Liver (tissue), 9 donors: ENCODE data around the gene NUDT21. TPM values are rescaled to one million over a fixed set of nuclear protein-coding genes. Genes with fewer than 3 reads are reported as not detected.

ENCODE experiments used
- DNase-seq: peaks from one replicate; pipeline ENCODE4 v3.0.0-alpha.2; 2017; ENCODE audit warnings: low spot score
- H3K27ac ChIP-seq, 2 donors: one replicate each; pipeline ENCODE4 v1.7.0; 2013; ENCODE audit warnings: inconsistent platforms in 2 of 2, low read length in 2 of 2, control low read depth in 1 of 2, low read depth in 1 of 2, mild to moderate bottlenecking in 1 of 2
- H3K27me3 ChIP-seq, 4 donors: one replicate each; pipeline versions ENCODE4 v1.6.1 to v1.7.0; 2013; ENCODE audit warnings: low read length in 3 of 4, inconsistent platforms in 1 of 4, mild to moderate bottlenecking in 1 of 4, moderate library complexity in 1 of 4; ENCODE audit not compliant: control insufficient read depth in 4 of 4, insufficient read depth in 4 of 4
- H3K36me3 ChIP-seq, 4 donors: one replicate each; pipeline versions ENCODE4 v1.6.1 to v1.7.0; 2013; ENCODE audit warnings: low read length in 3 of 4, mild to moderate bottlenecking in 3 of 4, low read depth in 1 of 4, moderate library complexity in 1 of 4; ENCODE audit not compliant: control insufficient read depth in 4 of 4, insufficient read depth in 3 of 4
- H3K4me1 ChIP-seq, 4 donors: one replicate each; pipeline versions ENCODE4 v1.6.1 to v1.7.0; 2013; ENCODE audit warnings: low read length in 3 of 4, mild to moderate bottlenecking in 3 of 4, moderate library complexity in 1 of 4; ENCODE audit not compliant: control insufficient read depth in 4 of 4, insufficient read depth in 4 of 4
- H3K4me3 ChIP-seq, 3 donors: one replicate each; pipeline versions ENCODE4 v1.6.1 to v1.7.0; 2013; ENCODE audit warnings: low read length in 3 of 3, control low read depth in 1 of 3, low read depth in 1 of 3, mild to moderate bottlenecking in 1 of 3
- H3K9ac ChIP-seq, 2 donors: one replicate each; pipeline ENCODE4 v1.7.0; 2013; ENCODE audit warnings: low read length in 2 of 2, mild to moderate bottlenecking in 2 of 2, moderate library complexity in 2 of 2, control low read depth in 1 of 2, low read depth in 1 of 2
- H3K9me3 ChIP-seq, 4 donors: one replicate each; pipeline versions ENCODE4 v1.6.1 to v1.7.0; 2013; ENCODE audit warnings: low read length in 3 of 4; ENCODE audit not compliant: control insufficient read depth in 4 of 4
- ATF3 ChIP-seq: IDR thresholded peaks from 2 replicates; pipeline ENCODE4 v1.6.1; 2016; ENCODE audit warnings: antibody characterized with exemption
- EGR1 ChIP-seq, 2 donors: IDR thresholded peaks; 2 replicates each; pipeline ENCODE4 v1.6.1; 2016 to 2018; ENCODE audit warnings: antibody characterized with exemption in 2 of 2, low read depth in 2 of 2
- FOXA1 ChIP-seq: IDR thresholded peaks from 2 replicates; pipeline ENCODE4 v1.6.1; 2016; ENCODE audit warnings: antibody characterized with exemption
- FOXA2 ChIP-seq: IDR thresholded peaks from 2 replicates; pipeline ENCODE4 v1.6.1; 2016; ENCODE audit warnings: antibody characterized with exemption
- HNF4G ChIP-seq: IDR thresholded peaks from 2 replicates; pipeline ENCODE4 v1.6.1; 2016; ENCODE audit warnings: antibody characterized with exemption
- JUND ChIP-seq, 2 donors: IDR thresholded peaks; 2 replicates each; pipeline ENCODE4 v1.6.1; 2016; ENCODE audit warnings: antibody characterized with exemption in 2 of 2
- RAD21 ChIP-seq, 2 donors: IDR thresholded peaks; 2 replicates each; pipeline ENCODE4 v1.6.1; 2016; ENCODE audit warnings: antibody characterized with exemption in 2 of 2, mild to moderate bottlenecking in 2 of 2
- REST ChIP-seq: IDR thresholded peaks from 2 replicates; pipeline ENCODE4 v1.6.1; 2016; ENCODE audit warnings: antibody characterized with exemption, mild to moderate bottlenecking
- RXRA ChIP-seq, 2 donors: IDR thresholded peaks; 2 replicates each; pipeline ENCODE4 v1.6.1; 2017 to 2018; ENCODE audit warnings: antibody characterized with exemption in 2 of 2, mild to moderate bottlenecking in 1 of 2
- SP1 ChIP-seq: IDR thresholded peaks from 2 replicates; pipeline ENCODE4 v1.6.1; 2018; ENCODE audit warnings: antibody characterized with exemption, mild to moderate bottlenecking
- WGBS: extraction: QIAGEN DNeasy Blood & Tissue Kit; methylation state at CpG from one replicate; pipeline ENCODE4 v1.1.7; 2013; 5-methylcytosine and 5-hydroxymethylcytosine counted together
- polyA plus RNA-seq, 2 donors: library from polyadenylated mRNA; stranded (reverse) in 1 of 2; unstranded in 1 of 2; fragments of 200-250 nt in 1 of 2; fragments of >200 nt in 1 of 2; fragmentation: Nextera tagmentation in 1 of 2; extraction: Ambion mirVana in 1 of 2; gene quantifications; one replicate each; pipeline versions ENCODE4 v1.2.1 to v1.2.3, GENCODE V29; 2013 to 2015
- total RNA-seq, 2 donors: library from RNA; depleted of rRNA; stranded (reverse); fragments of >200 nt; gene quantifications; one replicate each; pipeline ENCODE4 v1.2.3, GENCODE V29; 2014
- donor health status: healthy.
- donor health status: healthy.
- donor health status: healthy.
- donor health status: healthy.
- donor health status: healthy.

Gene NUDT21
- total and polyA plus RNA-seq, 4 donors = 19.3 to 43.9 (median 27.2) TPM

GRCh38 chr16:56457927-56458470 lies 6.9 kb upstream of the NUDT21 start:
- H3K27ac ChIP-seq = no peak overlapping the region
- no peaks in the 10 kb centered on the region for H3K9me3 ChIP-seq
- no peak overlapping the region for H3K4me3 ChIP-seq
- TF ChIP-seq SP1 (no peak), HNF4G (no peak), ATF3 (no peak), FOXA1 (no peak), FOXA2 (no peak), RXRA (IDR thresholded peaks at IDR 0.05) (no peak)
- no peak overlapping the region for H3K9ac ChIP-seq
- DNase-seq = no peak
- 94% methylated on average over 6 of the region's 6 CpGs for WGBS
- H3K36me3 ChIP-seq = peaks cover 9 to 34% (median 27%) of the 10 kb centered on the region in 4 donors
- peaks cover 0 to 4% (median 2%) of the 10 kb centered on the region in 4 donors for H3K4me1 ChIP-seq
- H3K27me3 ChIP-seq = no peaks in the 10 kb centered on the region

GRCh38 chr16:56451753-56452689 lies 889 bp upstream of the NUDT21 start:
- TF ChIP-seq JUND (IDR thresholded peaks at IDR 0.05) = peak; percentile 28 to 50
- no peak for TF ChIP-seq EGR1 (IDR thresholded peaks at IDR 0.05; ENCODE audit: low read depth in 2 of 2)
- TF ChIP-seq RAD21 (IDR thresholded peaks at IDR 0.05) = peak in 1 of 2 donors; percentile 11
- H3K27me3 ChIP-seq = no peaks in the 10 kb centered on the region
- H3K27ac ChIP-seq = peak overlapping the region; percentile 64 to 90
- WGBS = 8% methylated on average over 31 of the region's 31 CpGs
- H3K4me3 ChIP-seq = peak overlapping the region; percentile 69 to 99 (median 71)
- peaks cover 8 to 24% (median 17%) of the 10 kb centered on the region in 4 donors for H3K36me3 ChIP-seq
- peaks cover 9 to 25% (median 22%) of the 10 kb centered on the region in 4 donors for H3K4me1 ChIP-seq
- H3K9ac ChIP-seq = peak overlapping the region; percentile 53 to 73
- H3K9me3 ChIP-seq = no peaks in the 10 kb centered on the region
- DNase-seq = no peak

- Histone ChIP-seq H3K9me3 (no peaks in the 10 kb centered on the region), H3K4me3 (peak overlapping the region; percentile 79 to 99 (median 83)), H3K4me1 (peaks cover 9 to 25% (median 22%) of the 10 kb centered on the region in 4 donors), H3K9ac (peak overlapping the region; percentile 58 to 90), H3K27me3 (no peaks in the 10 kb centered on the region), H3K27ac (peak overlapping the region; percentile 25 to 90), H3K36me3 (peaks cover 8 to 25% (median 15%) of the 10 kb centered on the region in 4 donors)
- TF ChIP-seq REST (no peak), FOXA1 (no peak), ATF3 (no peak)
- 15% methylated on average over 18 of the region's 18 CpGs for WGBS
- no peak for DNase-seq
Observed at GRCh38 chr16:56450275-56450985, 702 bp downstream of the NUDT21 start.
